ENCODE measurements around the gene ADAMTSL2.

The ADAMTSL2 gene

DNA sequence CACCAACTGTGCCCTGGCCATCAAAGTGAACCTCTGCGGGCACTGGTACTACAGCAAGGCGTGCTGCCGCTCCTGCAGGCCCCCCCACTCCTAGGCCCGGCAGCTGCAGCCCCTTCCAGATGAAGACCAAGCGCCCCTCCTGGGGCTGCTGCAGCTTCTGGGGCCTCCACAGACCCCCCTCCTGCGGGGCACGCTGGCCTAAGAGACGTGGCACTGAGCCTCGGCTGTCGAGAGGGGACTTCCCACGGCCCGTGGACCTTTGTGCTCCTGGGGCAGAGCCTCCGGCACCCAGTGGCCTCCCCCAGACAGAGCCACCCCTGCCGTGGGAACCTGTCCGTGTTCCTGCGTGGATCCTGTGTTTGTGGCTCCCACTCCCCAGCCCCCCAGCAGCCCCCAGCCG, 40.3 kb downstream of the ADAMTSL2 start:
- no peak overlapping the region for H3K4me3 Mint-ChIP-seq
- peaks cover 6% of the 10 kb centered on the region for H3K4me1 Mint-ChIP-seq (ENCODE audit: low read depth)
- no peaks in the 10 kb centered on the region for H3K36me3 Mint-ChIP-seq (ENCODE audit: low read depth)
- no peaks in the 10 kb centered on the region for H3K9me3 Mint-ChIP-seq
- DNase-seq, result no peak
- H3K27ac Mint-ChIP-seq, result no peak overlapping the region
- H3K27me3 Mint-ChIP-seq, result peaks cover 36% of the 10 kb centered on the region

DNA sequence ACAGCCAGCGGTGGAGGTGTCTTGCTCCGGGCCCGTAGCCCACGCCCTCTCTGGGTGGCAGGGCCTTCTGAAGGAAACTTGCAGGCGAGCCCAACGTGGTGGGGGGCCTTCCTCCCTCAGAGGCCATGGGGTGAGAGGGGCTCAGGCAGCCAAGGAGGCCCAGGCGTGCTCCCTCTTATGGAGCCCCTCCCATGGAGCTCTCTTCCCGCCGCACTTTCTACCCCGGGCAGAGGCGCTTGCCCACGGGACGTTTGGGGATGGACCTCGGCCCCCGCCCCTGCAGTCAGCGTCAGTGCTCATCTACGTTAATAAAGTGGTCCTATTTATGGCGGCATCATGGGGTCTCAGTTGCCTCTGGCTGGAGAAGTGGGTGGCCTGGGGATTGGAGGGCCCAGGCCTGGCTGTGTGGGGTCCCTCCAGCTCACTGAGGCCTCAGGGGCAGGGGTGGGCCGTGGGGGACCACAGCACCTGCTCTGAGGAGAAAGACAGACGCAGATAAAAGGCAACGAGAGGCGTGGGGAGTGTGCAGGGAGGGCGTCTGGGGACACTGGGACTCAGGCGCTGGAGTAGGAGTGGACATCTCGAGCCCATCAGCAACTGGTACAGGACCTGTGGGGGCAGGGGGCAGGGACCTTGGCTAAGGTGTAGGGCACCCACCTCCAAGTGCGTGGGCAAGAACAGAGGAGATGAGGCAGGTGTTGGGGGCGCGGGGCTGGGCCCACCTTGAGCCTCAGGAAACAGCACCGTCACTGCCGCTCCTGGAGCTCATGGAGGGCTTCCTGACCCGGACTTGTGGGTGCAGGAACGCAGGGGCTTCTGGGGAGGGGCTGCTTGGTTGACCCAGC, 40.9 kb downstream of the ADAMTSL2 start:
- Mint-ChIP-seq H3K36me3 (ENCODE audit: low read depth) (no peaks in the 10 kb centered on the region), H3K9me3 (no peaks in the 10 kb centered on the region), H3K27me3 (peaks cover 42% of the 10 kb centered on the region), H3K4me1 (ENCODE audit: low read depth) (peaks cover 6% of the 10 kb centered on the region), H3K4me3 (no peak overlapping the region), H3K27ac (no peak overlapping the region)
- DNase-seq, result no peak

DNA sequence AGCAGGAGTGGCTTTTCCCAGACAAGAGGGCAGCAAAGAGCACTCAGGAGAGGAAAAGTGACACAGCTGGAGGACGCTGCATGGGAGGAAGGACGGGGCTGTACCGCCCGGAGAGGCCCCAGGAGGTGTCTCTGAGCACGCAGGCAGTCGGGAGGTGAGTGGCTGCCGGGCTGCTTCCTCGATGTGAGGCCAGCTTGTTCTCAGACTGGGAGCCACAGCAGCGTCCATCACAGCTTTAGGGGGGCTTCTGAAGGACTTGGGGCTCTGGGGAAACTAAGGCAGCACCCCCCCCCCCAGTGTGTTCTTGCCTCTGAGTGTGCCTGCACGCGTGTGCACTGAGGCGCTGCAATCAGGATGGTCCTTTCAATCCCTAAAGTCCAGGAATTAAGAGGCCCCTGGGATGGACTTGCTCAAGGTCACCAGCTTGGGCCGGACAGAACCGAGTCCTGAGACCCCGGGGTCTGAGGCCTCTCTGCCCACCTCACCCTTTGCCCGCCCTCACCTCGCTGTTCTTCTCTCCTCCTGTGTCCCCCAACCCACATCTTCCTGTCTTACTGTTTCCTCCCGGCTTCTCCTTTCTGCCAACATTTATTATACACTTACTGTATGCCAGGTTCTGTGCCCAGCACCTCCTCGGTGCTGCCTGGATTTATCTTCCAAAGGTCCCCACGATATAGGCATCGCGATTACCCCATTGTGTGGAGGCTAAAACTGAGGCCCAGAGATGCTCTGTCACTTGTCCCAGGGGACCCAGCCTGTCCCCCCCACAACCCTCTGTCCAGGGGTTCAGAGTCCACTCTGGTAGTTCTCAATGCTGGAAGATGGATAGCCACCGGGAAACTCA, 41.7 kb downstream of the ADAMTSL2 start:
- Mint-ChIP-seq H3K36me3 (ENCODE audit: low read depth) (no peaks in the 10 kb centered on the region), H3K4me1 (ENCODE audit: low read depth) (peaks cover 6% of the 10 kb centered on the region), H3K4me3 (no peak overlapping the region), H3K9me3 (no peaks in the 10 kb centered on the region), H3K27ac (no peak overlapping the region), H3K27me3 (peaks cover 45% of the 10 kb centered on the region)
- no peak for DNase-seq

DNA sequence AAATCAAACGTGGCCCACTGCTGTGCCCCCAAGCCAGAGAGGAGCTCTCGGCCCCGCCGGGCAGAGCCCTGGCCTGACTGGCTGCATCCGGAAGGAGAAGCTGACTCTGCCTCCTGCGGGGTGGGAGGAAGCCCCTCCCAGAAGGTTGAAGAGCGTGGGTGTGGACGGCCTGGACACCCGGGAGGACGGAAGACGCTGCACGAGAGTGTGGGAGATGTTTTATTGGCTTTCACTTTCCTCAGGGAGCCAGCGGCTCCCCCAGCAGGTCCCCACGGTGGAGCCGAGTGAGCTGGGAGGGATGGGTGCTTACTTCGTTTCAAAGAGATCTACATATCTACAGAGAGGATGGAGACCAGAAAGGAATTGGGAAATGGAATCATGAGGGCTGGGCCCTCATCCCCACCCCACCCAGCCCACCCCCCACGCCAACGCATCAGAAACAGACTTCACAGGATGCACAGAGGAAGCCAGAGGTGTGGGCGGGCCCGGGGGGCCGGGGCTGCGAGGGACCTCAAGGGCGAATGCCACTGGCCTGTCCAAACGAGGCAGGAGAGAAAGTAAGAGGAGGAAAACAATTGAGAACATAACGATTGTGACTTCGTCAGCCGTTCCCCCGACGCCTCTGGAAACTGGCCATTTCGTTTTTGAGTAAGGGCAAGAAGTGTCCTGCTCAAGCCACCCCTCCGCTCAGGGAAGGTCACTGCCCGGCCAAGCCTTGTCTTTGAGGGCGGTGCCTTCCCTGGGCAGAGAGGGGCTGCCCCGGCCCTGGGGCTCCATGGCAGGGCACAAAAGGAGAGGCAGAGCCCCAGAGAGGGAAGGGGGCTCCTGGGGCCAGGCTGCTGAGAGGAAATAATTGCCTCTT, 42.6 kb downstream of the ADAMTSL2 start:
- Mint-ChIP-seq H3K36me3 (ENCODE audit: low read depth) (no peaks in the 10 kb centered on the region), H3K4me1 (ENCODE audit: low read depth) (peaks cover 6% of the 10 kb centered on the region), H3K9me3 (no peaks in the 10 kb centered on the region), H3K27me3 (peaks cover 54% of the 10 kb centered on the region), H3K27ac (no peak overlapping the region), H3K4me3 (no peak overlapping the region)
- DNase-seq, result no peak

DNA sequence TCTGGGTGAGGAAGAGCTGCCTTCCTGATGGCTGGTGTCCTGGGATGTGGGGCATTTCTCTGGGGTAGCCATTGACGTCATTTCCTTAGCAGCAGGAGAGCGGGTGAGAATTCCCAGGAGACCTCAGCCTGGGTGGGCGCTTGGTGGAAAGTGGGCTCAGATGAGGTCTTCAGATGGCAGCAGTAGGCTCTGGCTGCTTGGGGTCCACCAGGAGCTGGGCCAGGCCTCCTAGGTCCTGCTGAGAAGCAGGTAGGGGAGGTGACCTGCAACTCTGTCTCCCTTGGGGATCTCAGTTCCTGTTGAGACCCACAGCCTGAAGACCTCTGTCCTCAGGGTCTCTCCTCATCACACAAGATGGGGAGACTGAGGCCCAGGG, 43.2 kb downstream of the ADAMTSL2 start:
- Mint-ChIP-seq H3K27me3 (peaks cover 60% of the 10 kb centered on the region), H3K4me1 (ENCODE audit: low read depth) (peaks cover 6% of the 10 kb centered on the region), H3K27ac (no peak overlapping the region), H3K9me3 (no peaks in the 10 kb centered on the region), H3K36me3 (ENCODE audit: low read depth) (no peaks in the 10 kb centered on the region), H3K4me3 (no peak overlapping the region)
- no peak for DNase-seq

DNA sequence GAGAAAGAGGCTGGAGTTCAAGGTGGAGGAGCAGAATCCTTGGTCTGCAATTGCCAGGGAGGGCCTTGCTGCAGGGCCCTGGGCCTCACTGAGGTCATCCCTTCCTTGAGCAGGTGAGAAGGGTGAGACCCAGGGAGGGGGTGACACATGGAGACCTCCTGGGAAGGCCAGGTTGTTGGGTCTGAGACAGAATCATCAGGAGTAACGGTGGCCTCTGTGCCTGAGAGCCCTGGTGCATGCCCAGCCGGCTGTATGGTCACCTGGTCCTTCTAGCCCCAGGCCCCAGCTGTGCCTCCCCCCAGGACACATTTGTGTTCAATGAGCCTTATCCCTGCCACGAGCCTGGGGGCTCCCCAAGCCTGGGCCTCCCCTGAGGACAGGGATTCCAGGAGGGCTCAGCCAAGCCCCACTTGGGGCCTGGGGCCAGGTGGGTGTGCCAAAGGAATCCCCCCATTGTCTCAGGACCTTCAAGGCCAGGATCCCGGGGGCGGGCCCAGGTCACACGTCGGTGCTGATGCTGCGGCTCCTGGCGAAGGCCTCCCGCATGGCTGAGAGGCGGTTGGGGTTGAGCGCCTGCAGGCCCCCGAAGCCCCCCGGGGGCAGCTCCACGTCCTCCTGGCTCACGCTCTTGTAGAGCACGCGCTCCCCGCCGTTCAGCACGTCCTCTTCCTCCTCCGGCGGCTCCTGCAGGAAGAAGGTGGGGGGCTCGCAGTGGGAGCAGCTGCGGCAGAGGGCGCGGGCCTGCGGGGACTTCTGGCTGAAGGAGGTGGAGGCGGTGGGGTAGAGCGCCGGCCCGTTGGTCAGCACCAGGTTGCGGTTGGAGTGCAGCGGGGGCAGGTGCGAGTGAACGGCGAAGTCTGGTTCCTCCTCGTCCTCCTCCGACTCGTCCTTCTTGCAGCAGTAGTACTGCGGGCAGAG, 44.3 kb downstream of the ADAMTSL2 start:
- DNase-seq, result no peak
- H3K9me3 Mint-ChIP-seq, result no peaks in the 10 kb centered on the region
- no peak overlapping the region for H3K4me3 Mint-ChIP-seq
- peaks cover 64% of the 10 kb centered on the region for H3K27me3 Mint-ChIP-seq
- no peaks in the 10 kb centered on the region for H3K36me3 Mint-ChIP-seq (ENCODE audit: low read depth)
- H3K4me1 Mint-ChIP-seq (ENCODE audit: low read depth), result peaks cover 6% of the 10 kb centered on the region
- no peak overlapping the region for H3K27ac Mint-ChIP-seq

DNA sequence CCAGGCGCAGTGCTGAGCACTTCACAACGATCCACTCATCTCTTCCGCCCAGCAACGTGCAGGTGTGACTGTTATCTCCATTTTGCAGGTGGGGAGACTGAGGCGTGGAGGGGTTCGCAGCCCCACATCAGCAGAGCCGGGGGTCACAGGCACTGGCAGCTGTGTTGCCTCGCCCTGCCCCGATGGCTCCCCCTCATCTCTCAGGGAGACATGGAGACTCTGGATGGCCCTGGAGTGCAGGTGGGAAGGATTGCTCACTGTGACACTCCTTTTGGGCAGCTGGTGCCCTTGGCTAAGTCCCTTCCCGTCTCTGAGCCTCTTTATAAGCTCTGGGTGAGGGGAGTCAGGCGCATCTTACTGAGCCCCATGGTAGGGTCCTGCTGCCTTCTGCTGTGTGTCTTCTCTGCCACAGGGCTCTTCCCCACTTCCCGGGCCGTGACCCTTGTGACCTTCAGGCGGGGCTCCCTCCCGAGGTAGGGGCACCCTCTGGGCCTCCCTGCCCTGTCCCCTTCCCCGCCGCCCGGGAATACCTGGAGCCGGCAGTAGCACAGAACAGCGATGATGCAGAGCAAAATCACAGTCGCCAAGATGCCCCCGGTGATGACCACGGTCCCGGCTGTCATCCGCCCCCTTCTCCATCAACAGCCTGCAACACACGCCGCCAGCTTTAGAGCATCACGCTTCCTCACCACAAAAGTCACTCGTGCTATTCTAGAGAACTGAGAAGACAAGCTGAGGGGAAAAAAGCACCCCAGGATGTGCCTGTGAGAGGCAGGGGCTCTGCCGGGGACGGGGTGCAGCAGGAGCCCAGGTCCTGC, 45.3 kb downstream of the ADAMTSL2 start:
- Mint-ChIP-seq H3K4me3 (no peak overlapping the region), H3K27ac (no peak overlapping the region), H3K36me3 (ENCODE audit: low read depth) (no peaks in the 10 kb centered on the region), H3K9me3 (no peaks in the 10 kb centered on the region), H3K4me1 (ENCODE audit: low read depth) (peaks cover 8% of the 10 kb centered on the region), H3K27me3 (peaks cover 75% of the 10 kb centered on the region)
- DNase-seq, result no peak

DNA sequence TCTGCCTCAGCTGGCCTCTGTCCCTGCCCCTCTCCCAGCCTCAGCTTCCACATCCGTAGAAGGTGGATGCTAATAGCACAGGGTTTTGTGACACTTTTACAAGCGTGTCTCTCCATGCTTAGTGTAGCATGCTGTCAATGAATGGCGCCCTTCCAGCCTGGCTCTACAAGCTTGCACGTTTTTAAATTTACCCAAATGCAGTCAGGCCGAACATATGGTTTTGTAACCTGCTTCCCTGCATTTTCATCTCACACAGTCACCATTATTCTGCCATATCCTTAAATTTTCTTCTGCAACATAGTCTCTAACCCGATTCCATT, 45.9 kb downstream of the ADAMTSL2 start:
- H3K27ac Mint-ChIP-seq, result no peak overlapping the region
- H3K9me3 Mint-ChIP-seq, result no peaks in the 10 kb centered on the region
- H3K4me1 Mint-ChIP-seq (ENCODE audit: low read depth), result peaks cover 8% of the 10 kb centered on the region
- no peaks in the 10 kb centered on the region for H3K36me3 Mint-ChIP-seq (ENCODE audit: low read depth)
- DNase-seq, result no peak
- peaks cover 80% of the 10 kb centered on the region for H3K27me3 Mint-ChIP-seq
- no peak overlapping the region for H3K4me3 Mint-ChIP-seq

DNA sequence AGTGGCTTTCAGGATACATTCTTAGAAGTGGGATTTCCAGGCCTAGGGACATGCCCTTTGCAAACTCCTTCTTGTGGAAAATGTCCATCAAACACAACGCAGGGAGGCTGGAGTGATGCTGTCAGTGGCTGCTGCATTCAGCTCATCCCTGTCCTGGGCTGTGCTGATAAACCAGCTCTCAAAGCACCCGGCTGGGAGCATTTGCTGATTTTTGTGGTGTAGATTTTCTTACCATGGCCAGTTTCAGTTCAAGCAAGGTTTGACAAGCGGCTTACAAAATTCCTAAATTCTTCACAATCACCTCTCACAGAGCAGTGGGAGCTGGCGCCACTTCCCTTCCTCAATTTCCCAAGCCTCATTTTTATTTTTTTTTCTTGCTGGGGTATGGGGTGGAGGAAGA, 46.5 kb downstream of the ADAMTSL2 start:
- Mint-ChIP-seq H3K36me3 (ENCODE audit: low read depth) (no peaks in the 10 kb centered on the region), H3K4me3 (no peak overlapping the region), H3K4me1 (ENCODE audit: low read depth) (peaks cover 8% of the 10 kb centered on the region), H3K27me3 (peaks cover 80% of the 10 kb centered on the region), H3K27ac (no peak overlapping the region), H3K9me3 (no peaks in the 10 kb centered on the region)
- DNase-seq, result no peak

DNA sequence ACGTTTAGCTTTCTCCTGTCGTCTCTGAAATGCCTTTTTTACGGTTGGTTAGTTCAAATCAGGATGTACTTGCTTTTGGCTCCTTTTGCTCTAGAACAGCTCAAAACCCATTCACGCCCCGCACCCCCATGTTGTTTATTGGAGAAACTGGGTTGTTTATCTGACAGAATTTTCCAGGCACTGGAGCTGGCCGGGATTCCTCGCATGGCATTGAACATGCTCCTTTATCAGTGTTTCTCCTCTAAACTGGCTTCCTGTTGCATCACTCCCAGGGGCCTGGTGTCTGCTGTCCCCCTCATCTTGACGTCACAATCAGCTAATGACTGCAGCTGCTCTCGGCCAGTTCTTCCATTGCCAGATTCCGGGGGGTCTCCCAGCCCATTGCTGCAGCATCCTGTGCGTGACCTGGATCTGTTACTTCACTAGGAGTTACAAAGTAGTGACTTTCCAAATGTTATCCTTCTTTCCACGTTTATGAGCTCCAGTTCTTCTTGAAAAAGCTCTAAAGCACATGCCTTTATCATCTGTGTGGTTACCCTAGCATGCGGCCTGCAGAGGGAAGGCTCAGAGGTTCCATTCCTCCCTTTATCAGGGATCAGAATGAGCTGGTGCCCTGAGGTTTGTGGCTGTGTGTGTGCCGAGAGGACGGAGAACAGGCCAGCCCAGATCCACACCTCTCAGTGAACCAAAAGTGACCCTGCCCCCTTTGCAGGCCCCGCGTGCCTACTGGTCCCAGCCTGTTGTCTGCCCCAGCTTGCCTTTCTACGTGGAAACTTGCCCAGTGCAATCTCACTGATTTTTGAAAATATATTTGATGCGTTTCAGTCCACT, 47.2 kb downstream of the ADAMTSL2 start:
- no peaks in the 10 kb centered on the region for H3K36me3 Mint-ChIP-seq (ENCODE audit: low read depth)
- H3K4me1 Mint-ChIP-seq (ENCODE audit: low read depth), result peaks cover 5% of the 10 kb centered on the region
- H3K9me3 Mint-ChIP-seq, result no peaks in the 10 kb centered on the region
- no peak overlapping the region for H3K27ac Mint-ChIP-seq
- H3K27me3 Mint-ChIP-seq, result peaks cover 78% of the 10 kb centered on the region
- DNase-seq, result no peak
- no peak overlapping the region for H3K4me3 Mint-ChIP-seq

DNA sequence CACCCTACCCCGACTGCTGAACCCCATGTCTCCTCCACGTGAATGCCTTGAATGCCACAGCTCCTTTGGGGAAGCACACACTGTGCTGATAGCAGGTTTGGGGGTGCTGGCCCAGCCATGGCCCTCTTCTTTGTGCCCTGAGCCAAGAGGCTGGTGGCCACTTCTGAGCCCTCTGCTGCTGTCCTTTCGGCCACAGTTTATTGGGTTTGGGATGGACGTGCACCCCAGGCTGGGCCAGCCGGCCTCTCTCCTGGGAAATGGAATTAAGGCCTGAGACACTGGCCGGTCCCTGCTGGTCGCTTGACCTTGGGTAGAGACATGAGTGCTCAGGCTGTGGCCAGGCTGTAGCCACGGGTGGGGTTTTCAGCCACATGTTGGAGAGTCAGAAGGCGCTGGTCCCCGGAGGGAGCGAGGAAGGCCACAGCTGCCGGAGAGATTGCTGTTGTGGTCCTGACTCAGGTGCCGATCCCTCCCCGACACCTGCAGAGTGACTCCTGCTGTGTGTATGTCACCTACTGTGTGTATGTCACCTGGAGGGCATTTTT, 48.1 kb downstream of the ADAMTSL2 start:
- no peak overlapping the region for H3K4me3 Mint-ChIP-seq
- H3K27me3 Mint-ChIP-seq, result peaks cover 72% of the 10 kb centered on the region
- H3K9me3 Mint-ChIP-seq, result no peaks in the 10 kb centered on the region
- H3K4me1 Mint-ChIP-seq (ENCODE audit: low read depth), result peaks cover 2% of the 10 kb centered on the region
- no peak overlapping the region for H3K27ac Mint-ChIP-seq
- no peaks in the 10 kb centered on the region for H3K36me3 Mint-ChIP-seq (ENCODE audit: low read depth)
- DNase-seq, result no peak

DNA sequence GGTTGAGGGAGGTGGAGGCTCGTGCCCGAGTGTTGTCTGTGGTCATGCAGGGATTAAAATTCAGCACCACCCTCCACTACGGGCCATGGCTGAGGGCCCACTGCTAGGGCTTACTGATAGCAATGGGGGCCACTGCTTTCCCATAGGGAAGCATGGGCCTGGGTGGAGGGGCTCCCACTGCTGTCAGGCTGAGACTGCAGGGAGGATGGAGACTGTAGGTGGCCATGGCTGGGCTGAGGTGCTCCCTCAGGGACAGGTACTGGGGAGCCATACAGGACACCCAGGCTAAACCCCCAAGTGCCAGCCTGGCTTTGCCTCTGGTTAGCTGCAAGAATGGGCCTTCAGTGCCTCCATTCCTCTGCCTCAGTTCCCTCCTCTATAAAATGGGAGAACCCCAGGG, 48.6 kb downstream of the ADAMTSL2 start:
- no peak overlapping the region for H3K4me3 Mint-ChIP-seq
- peaks cover 66% of the 10 kb centered on the region for H3K27me3 Mint-ChIP-seq
- no peaks in the 10 kb centered on the region for H3K36me3 Mint-ChIP-seq (ENCODE audit: low read depth)

More for the DNA sequence above, 48.6 kb downstream of the ADAMTSL2 start:
- Mint-ChIP-seq H3K9me3 (no peaks in the 10 kb centered on the region), H3K27ac (no peak overlapping the region), H3K4me1 (ENCODE audit: low read depth) (peaks cover 2% of the 10 kb centered on the region)
- no peak for DNase-seq

Data from activated T-cell treated with anti-CD3 and anti-CD28 coated beads, Interleukin-2, amount 50 U/mL, for 24 hours (primary cell).